Measurements from ENCODE around the gene FAIM. TPM values are rescaled to one million over a fixed set of nuclear protein-coding genes. Genes with fewer than 3 reads are reported as not detected.

Gene FAIM
- total and polyA plus RNA-seq, 2 of the 8 experiments (the other 6 are each of a cell fraction or from before 2014, with no cell fraction given) = 1.2 to 7.1 TPM

GRCh38 chr3:138591392-138591791 is 17.2 kb upstream of the FAIM start (continued):
- TF ChIP-seq PHF8 (conservative IDR thresholded peaks at IDR 0.05; ENCODE audit: low read depth, low read length) (no peak), SP4 (IDR thresholded peaks at IDR 0.05; ENCODE audit: low read length) (no peak), JUND (IDR thresholded peaks at IDR 0.05; ENCODE audit: low read length) (no peak), POLR2A (IDR thresholded peaks at IDR 0.05; ENCODE audit: control extremely low read depth in 1 of 2, low read depth in 2 of 2, low read length in 2 of 2) (no peak), TBP (IDR thresholded peaks at IDR 0.05; ENCODE audit: low read depth, low read length) (no peak), CEBPB (IDR thresholded peaks at IDR 0.05; ENCODE audit: low read depth, low read length) (no peak), JUN (IDR thresholded peaks at IDR 0.05; ENCODE audit: low read depth, low read length) (no peak), TAF1 (IDR thresholded peaks at IDR 0.05; ENCODE audit: low read depth, low read length) (no peak), EGR1 (IDR thresholded peaks at IDR 0.05; ENCODE audit: borderline replicate concordance, low read depth, low read length) (no peak), GABPA (IDR thresholded peaks at IDR 0.05; ENCODE audit: borderline replicate concordance, insufficient read depth, low read length) (no peak), MAX (IDR thresholded peaks at IDR 0.05) (no peak), SP2 (IDR thresholded peaks at IDR 0.05; ENCODE audit: low read length) (no peak)
